ENCODE data around the gene CYP2W1.

Gene CYP2W1

GRCh38 chr7:1018334-1018695 lies 35.3 kb downstream of the CYP2W1 start:
- no peak for DNase-seq

- DNase-seq, result no peak
Observed at GRCh38 chr7:1019255-1019785, 36.3 kb downstream of the CYP2W1 start.

- DNase-seq, result no peak
Observed at GRCh38 chr7:1019789-1020610, 37.0 kb downstream of the CYP2W1 start.

- no peak for DNase-seq
Observed at GRCh38 chr7:1020849-1021251, 37.9 kb downstream of the CYP2W1 start.

- no peak for DNase-seq
Observed at GRCh38 chr7:1021366-1021765, 38.4 kb downstream of the CYP2W1 start.

GRCh38 chr7:1021931-1022330 lies 39.0 kb downstream of the CYP2W1 start:
- DNase-seq, result no peak

GRCh38 chr7:1022356-1022755 lies 39.4 kb downstream of the CYP2W1 start:
- DNase-seq, result no peak

GRCh38 chr7:1022801-1023465 lies 40.0 kb downstream of the CYP2W1 start:
- DNase-seq, result no peak

GRCh38 chr7:1024331-1024841 lies 41.4 kb downstream of the CYP2W1 start:
- no peak for DNase-seq

GRCh38 chr7:1024876-1025742 lies 42.1 kb downstream of the CYP2W1 start:
- DNase-seq, result no peak

- no peak for DNase-seq
Observed at GRCh38 chr7:1025743-1026581, 43.0 kb downstream of the CYP2W1 start.

- no peak for DNase-seq
Observed at GRCh38 chr7:1026721-1027161, 43.8 kb downstream of the CYP2W1 start.

GRCh38 chr7:1027242-1028043 lies 44.5 kb downstream of the CYP2W1 start:
- peak in 1 of 2 experiments; percentile 37 for DNase-seq

- DNase-seq, result peak; percentile 84 to 89
Observed at GRCh38 chr7:1028044-1028770, 45.2 kb downstream of the CYP2W1 start.

- DNase-seq, result peak; percentile 74 to 79
Observed at GRCh38 chr7:1028775-1029636, 46.0 kb downstream of the CYP2W1 start.

GRCh38 chr7:1029637-1030443 lies 46.9 kb downstream of the CYP2W1 start:
- no peak for DNase-seq

GRCh38 chr7:1030444-1031070 lies 47.6 kb downstream of the CYP2W1 start:
- DNase-seq, result no peak
